Memory B cell (primary cell): ENCODE results near the gene C8B.

ENCODE experiments used
- ATAC-seq: fragments of 150-1000 bp; cut with Tn5 transposase; 2 replicates; pipeline ENCODE4 v1.10.0; 2021; ENCODE audit warnings: low read depth, mild to moderate bottlenecking, moderate library complexity
- DNase-seq, 2 donors: peaks; one replicate each; pipeline ENCODE4 v3.0.0; 2022; ENCODE audit warnings: low spot score in 2 of 2
- H3K27ac Mint-ChIP-seq: one replicate; pipeline ENCODE4 v1.8.0; 2022; ENCODE audit warnings: mild to moderate bottlenecking, moderate library complexity, mixed read lengths
- H3K27me3 Mint-ChIP-seq: one replicate; pipeline ENCODE4 v1.8.0; 2022; ENCODE audit warnings: mixed read lengths
- H3K36me3 Mint-ChIP-seq: one replicate; pipeline ENCODE4 v1.8.0; 2022; ENCODE audit warnings: mild to moderate bottlenecking, mixed read lengths
- H3K4me1 Mint-ChIP-seq: one replicate; pipeline ENCODE4 v1.8.0; 2022; ENCODE audit warnings: mixed read lengths
- H3K4me3 Mint-ChIP-seq: one replicate; pipeline ENCODE4 v1.8.0; 2022; ENCODE audit warnings: mild to moderate bottlenecking, moderate library complexity, mixed read lengths
- H3K9me3 Mint-ChIP-seq: one replicate; pipeline ENCODE4 v1.8.0; 2022; ENCODE audit warnings: mixed read lengths

The C8B gene

GRCh38 chr1:56965191-56965590 is 624 bp downstream of the C8B start:
- H3K36me3 Mint-ChIP-seq, result no peaks in the 10 kb centered on the region
- H3K4me3 Mint-ChIP-seq, result no peak overlapping the region
- H3K4me1 Mint-ChIP-seq, result no peaks in the 10 kb centered on the region
- ATAC-seq, result no peak
- no peak overlapping the region for H3K27ac Mint-ChIP-seq
- DNase-seq, result no peak
- peaks cover 8% of the 10 kb centered on the region for H3K27me3 Mint-ChIP-seq
- H3K9me3 Mint-ChIP-seq, result peaks cover 2% of the 10 kb centered on the region

- Mint-ChIP-seq H3K4me1 (no peaks in the 10 kb centered on the region), H3K27me3 (peaks cover 7% of the 10 kb centered on the region), H3K27ac (no peak overlapping the region), H3K4me3 (no peak overlapping the region), H3K9me3 (peaks cover 2% of the 10 kb centered on the region), H3K36me3 (no peaks in the 10 kb centered on the region)
- DNase-seq, result no peak
- ATAC-seq, result no peak
Observed at GRCh38 chr1:56964349-56965017, 1.3 kb downstream of the C8B start.

- Mint-ChIP-seq H3K36me3 (no peaks in the 10 kb centered on the region), H3K9me3 (peaks cover 1% of the 10 kb centered on the region)
- no peak for ATAC-seq
Observed at GRCh38 chr1:56963667-56964066, 2.1 kb downstream of the C8B start.

GRCh38 chr1:56961426-56961825 is 4.4 kb downstream of the C8B start:
- no peak for ATAC-seq
- no peaks in the 10 kb centered on the region for H3K9me3 Mint-ChIP-seq
- H3K4me3 Mint-ChIP-seq, result no peak overlapping the region

More at GRCh38 chr1:56963667-56964066, 2.1 kb downstream of the C8B start:
- no peak overlapping the region for H3K27ac Mint-ChIP-seq
- DNase-seq, result no peak
- peaks cover 6% of the 10 kb centered on the region for H3K27me3 Mint-ChIP-seq
- H3K4me1 Mint-ChIP-seq, result no peaks in the 10 kb centered on the region
- H3K4me3 Mint-ChIP-seq, result no peak overlapping the region

GRCh38 chr1:56958526-56958925 is 7.3 kb downstream of the C8B start:
- no peaks in the 10 kb centered on the region for H3K4me1 Mint-ChIP-seq
- peaks cover 7% of the 10 kb centered on the region for H3K27me3 Mint-ChIP-seq
- H3K36me3 Mint-ChIP-seq, result no peaks in the 10 kb centered on the region
- H3K9me3 Mint-ChIP-seq, result no peaks in the 10 kb centered on the region
- ATAC-seq, result no peak
- H3K4me3 Mint-ChIP-seq, result no peak overlapping the region
- no peak for DNase-seq
- H3K27ac Mint-ChIP-seq, result no peak overlapping the region

More at GRCh38 chr1:56961426-56961825, 4.4 kb downstream of the C8B start:
- H3K27me3 Mint-ChIP-seq, result peaks cover 7% of the 10 kb centered on the region
- H3K36me3 Mint-ChIP-seq, result no peaks in the 10 kb centered on the region
- H3K27ac Mint-ChIP-seq, result no peak overlapping the region
- no peak for DNase-seq
- H3K4me1 Mint-ChIP-seq, result no peaks in the 10 kb centered on the region

GRCh38 chr1:56957931-56958330 is 7.9 kb downstream of the C8B start:
- H3K27me3 Mint-ChIP-seq, result peaks cover 7% of the 10 kb centered on the region
- no peak for DNase-seq
- no peaks in the 10 kb centered on the region for H3K4me1 Mint-ChIP-seq
- no peaks in the 10 kb centered on the region for H3K36me3 Mint-ChIP-seq
- H3K27ac Mint-ChIP-seq, result no peak overlapping the region
- H3K4me3 Mint-ChIP-seq, result no peak overlapping the region
- H3K9me3 Mint-ChIP-seq, result no peaks in the 10 kb centered on the region
- no peak for ATAC-seq

- no peak for ATAC-seq
- no peaks in the 10 kb centered on the region for H3K36me3 Mint-ChIP-seq
Observed at GRCh38 chr1:56954664-56955063, 11.2 kb downstream of the C8B start.

GRCh38 chr1:56953386-56953785 is 12.4 kb downstream of the C8B start:
- DNase-seq (no peak), ATAC-seq (no peak)
- Mint-ChIP-seq H3K4me1 (no peaks in the 10 kb centered on the region), H3K36me3 (no peaks in the 10 kb centered on the region), H3K27me3 (peaks cover 7% of the 10 kb centered on the region), H3K4me3 (no peak overlapping the region), H3K27ac (no peak overlapping the region), H3K9me3 (no peaks in the 10 kb centered on the region)

More at GRCh38 chr1:56954664-56955063, 11.2 kb downstream of the C8B start:
- Mint-ChIP-seq H3K27me3 (peaks cover 7% of the 10 kb centered on the region), H3K4me1 (no peaks in the 10 kb centered on the region), H3K9me3 (no peaks in the 10 kb centered on the region), H3K4me3 (no peak overlapping the region), H3K27ac (no peak overlapping the region)
- DNase-seq, result no peak

- no peak for DNase-seq
- no peaks in the 10 kb centered on the region for H3K4me1 Mint-ChIP-seq
- H3K27ac Mint-ChIP-seq, result no peak overlapping the region
- H3K4me3 Mint-ChIP-seq, result no peak overlapping the region
- no peaks in the 10 kb centered on the region for H3K9me3 Mint-ChIP-seq
- no peaks in the 10 kb centered on the region for H3K36me3 Mint-ChIP-seq
- ATAC-seq, result no peak
- H3K27me3 Mint-ChIP-seq, result peaks cover 7% of the 10 kb centered on the region
Observed at GRCh38 chr1:56952501-56952900, 13.3 kb downstream of the C8B start.

- no peaks in the 10 kb centered on the region for H3K36me3 Mint-ChIP-seq
- no peak for DNase-seq
- no peak for ATAC-seq
- no peaks in the 10 kb centered on the region for H3K9me3 Mint-ChIP-seq
- H3K4me1 Mint-ChIP-seq, result no peaks in the 10 kb centered on the region
- H3K4me3 Mint-ChIP-seq, result no peak overlapping the region
- no peak overlapping the region for H3K27ac Mint-ChIP-seq
- no peaks in the 10 kb centered on the region for H3K27me3 Mint-ChIP-seq
Observed at GRCh38 chr1:56948403-56949023, 17.3 kb downstream of the C8B start.

- no peaks in the 10 kb centered on the region for H3K9me3 Mint-ChIP-seq
- DNase-seq, result no peak
- no peak for ATAC-seq
- no peaks in the 10 kb centered on the region for H3K4me1 Mint-ChIP-seq
- H3K36me3 Mint-ChIP-seq, result no peaks in the 10 kb centered on the region
- no peak overlapping the region for H3K27ac Mint-ChIP-seq
- H3K4me3 Mint-ChIP-seq, result no peak overlapping the region
- H3K27me3 Mint-ChIP-seq, result peaks cover 4% of the 10 kb centered on the region
Observed at GRCh38 chr1:56940039-56940438, 25.8 kb downstream of the C8B start.

- Mint-ChIP-seq H3K27ac (no peak overlapping the region), H3K4me1 (no peaks in the 10 kb centered on the region), H3K36me3 (no peaks in the 10 kb centered on the region), H3K4me3 (no peak overlapping the region), H3K9me3 (no peaks in the 10 kb centered on the region), H3K27me3 (peaks cover 4% of the 10 kb centered on the region)
- DNase-seq (no peak), ATAC-seq (no peak)
Observed at GRCh38 chr1:56939209-56939608, 26.6 kb downstream of the C8B start.

- H3K36me3 Mint-ChIP-seq, result no peaks in the 10 kb centered on the region
- ATAC-seq, result no peak
- peaks cover 4% of the 10 kb centered on the region for H3K27me3 Mint-ChIP-seq
- H3K27ac Mint-ChIP-seq, result no peak overlapping the region
- DNase-seq, result no peak
- H3K9me3 Mint-ChIP-seq, result no peaks in the 10 kb centered on the region
- H3K4me3 Mint-ChIP-seq, result no peak overlapping the region
- H3K4me1 Mint-ChIP-seq, result no peaks in the 10 kb centered on the region
Observed at GRCh38 chr1:56938646-56939045, 27.2 kb downstream of the C8B start.

GRCh38 chr1:56934430-56935060 is 31.3 kb downstream of the C8B start:
- no peaks in the 10 kb centered on the region for H3K36me3 Mint-ChIP-seq
- H3K27ac Mint-ChIP-seq, result no peak overlapping the region
- no peaks in the 10 kb centered on the region for H3K27me3 Mint-ChIP-seq
- H3K4me3 Mint-ChIP-seq, result no peak overlapping the region
- no peaks in the 10 kb centered on the region for H3K4me1 Mint-ChIP-seq
- H3K9me3 Mint-ChIP-seq, result peaks cover 2% of the 10 kb centered on the region
- DNase-seq, result no peak
- no peak for ATAC-seq
